Keratinocyte (primary cell): ENCODE results near the gene LBHD1.

Experiments used
- EZH2 ChIP-seq: IDR thresholded peaks from one replicate; pipeline ENCODE4 v1.6.1; 2012; ENCODE audit warnings: inconsistent platforms, mild to moderate bottlenecking, low read length, moderate library complexity
- TF ChIP-seq, protein P1 (sequence below), 3 experiments: IDR thresholded peaks in 1 of 3; conservative IDR thresholded peaks in 1 of 3; optimal IDR thresholded peaks in 1 of 3; 2 replicates in 2 of 3; 3 replicates in 1 of 3; pipeline versions ENCODE3 to v1.5.1; 2011; ENCODE audit warnings: low read length in 3 of 3, mild to moderate bottlenecking in 3 of 3, moderate library complexity in 2 of 3, control low read depth in 1 of 3, inconsistent platforms in 1 of 3; ENCODE audit not compliant: insufficient read depth in 2 of 3; ENCODE audit errors: extremely low read depth in 1 of 3

DNA sequence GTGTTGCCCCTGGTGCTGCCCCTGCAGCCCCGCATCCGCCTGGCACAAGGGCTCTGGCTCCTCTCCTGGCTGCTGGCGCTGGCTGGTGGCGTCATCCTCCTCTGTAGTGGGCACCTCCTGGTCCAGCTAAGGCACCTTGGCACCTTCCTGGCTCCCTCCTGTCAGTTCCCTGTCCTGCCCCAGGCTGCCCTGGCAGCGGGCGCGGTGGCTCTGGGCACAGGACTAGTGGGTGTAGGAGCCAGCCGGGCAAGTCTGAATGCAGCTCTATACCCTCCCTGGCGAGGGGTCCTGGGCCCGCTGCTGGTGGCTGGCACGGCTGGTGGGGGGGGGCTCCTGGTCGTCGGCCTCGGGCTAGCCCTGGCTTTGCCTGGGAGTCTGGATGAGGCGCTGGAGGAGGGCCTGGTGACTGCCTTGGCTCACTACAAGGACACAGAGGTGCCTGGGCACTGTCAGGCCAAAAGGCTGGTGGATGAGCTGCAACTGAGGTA lies 58.7 kb downstream of the LBHD1 start:
- TF ChIP-seq, protein P1, sequence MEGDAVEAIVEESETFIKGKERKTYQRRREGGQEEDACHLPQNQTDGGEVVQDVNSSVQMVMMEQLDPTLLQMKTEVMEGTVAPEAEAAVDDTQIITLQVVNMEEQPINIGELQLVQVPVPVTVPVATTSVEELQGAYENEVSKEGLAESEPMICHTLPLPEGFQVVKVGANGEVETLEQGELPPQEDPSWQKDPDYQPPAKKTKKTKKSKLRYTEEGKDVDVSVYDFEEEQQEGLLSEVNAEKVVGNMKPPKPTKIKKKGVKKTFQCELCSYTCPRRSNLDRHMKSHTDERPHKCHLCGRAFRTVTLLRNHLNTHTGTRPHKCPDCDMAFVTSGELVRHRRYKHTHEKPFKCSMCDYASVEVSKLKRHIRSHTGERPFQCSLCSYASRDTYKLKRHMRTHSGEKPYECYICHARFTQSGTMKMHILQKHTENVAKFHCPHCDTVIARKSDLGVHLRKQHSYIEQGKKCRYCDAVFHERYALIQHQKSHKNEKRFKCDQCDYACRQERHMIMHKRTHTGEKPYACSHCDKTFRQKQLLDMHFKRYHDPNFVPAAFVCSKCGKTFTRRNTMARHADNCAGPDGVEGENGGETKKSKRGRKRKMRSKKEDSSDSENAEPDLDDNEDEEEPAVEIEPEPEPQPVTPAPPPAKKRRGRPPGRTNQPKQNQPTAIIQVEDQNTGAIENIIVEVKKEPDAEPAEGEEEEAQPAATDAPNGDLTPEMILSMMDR (optimal IDR thresholded peaks at IDR 0.05 in 1 of 3, IDR thresholded peaks at IDR 0.05 in 1 of 3, conservative IDR thresholded peaks at IDR 0.05 in 1 of 3; ENCODE audit: extremely low read depth in 1 of 3, insufficient read depth in 2 of 3, low read length in 3 of 3): no peak
- TF ChIP-seq EZH2: no peak
